ENCODE results near the gene CDH23. TPM values are rescaled to one million over a fixed set of nuclear protein-coding genes. Genes with fewer than 3 reads are reported as not detected.

Gene CDH23
- total and polyA plus RNA-seq, 9 of the 15 experiments (the other 6 are each of a cell fraction or from before 2014, with no cell fraction given): 0.18 to 1.2 (median 0.47) TPM

DNA sequence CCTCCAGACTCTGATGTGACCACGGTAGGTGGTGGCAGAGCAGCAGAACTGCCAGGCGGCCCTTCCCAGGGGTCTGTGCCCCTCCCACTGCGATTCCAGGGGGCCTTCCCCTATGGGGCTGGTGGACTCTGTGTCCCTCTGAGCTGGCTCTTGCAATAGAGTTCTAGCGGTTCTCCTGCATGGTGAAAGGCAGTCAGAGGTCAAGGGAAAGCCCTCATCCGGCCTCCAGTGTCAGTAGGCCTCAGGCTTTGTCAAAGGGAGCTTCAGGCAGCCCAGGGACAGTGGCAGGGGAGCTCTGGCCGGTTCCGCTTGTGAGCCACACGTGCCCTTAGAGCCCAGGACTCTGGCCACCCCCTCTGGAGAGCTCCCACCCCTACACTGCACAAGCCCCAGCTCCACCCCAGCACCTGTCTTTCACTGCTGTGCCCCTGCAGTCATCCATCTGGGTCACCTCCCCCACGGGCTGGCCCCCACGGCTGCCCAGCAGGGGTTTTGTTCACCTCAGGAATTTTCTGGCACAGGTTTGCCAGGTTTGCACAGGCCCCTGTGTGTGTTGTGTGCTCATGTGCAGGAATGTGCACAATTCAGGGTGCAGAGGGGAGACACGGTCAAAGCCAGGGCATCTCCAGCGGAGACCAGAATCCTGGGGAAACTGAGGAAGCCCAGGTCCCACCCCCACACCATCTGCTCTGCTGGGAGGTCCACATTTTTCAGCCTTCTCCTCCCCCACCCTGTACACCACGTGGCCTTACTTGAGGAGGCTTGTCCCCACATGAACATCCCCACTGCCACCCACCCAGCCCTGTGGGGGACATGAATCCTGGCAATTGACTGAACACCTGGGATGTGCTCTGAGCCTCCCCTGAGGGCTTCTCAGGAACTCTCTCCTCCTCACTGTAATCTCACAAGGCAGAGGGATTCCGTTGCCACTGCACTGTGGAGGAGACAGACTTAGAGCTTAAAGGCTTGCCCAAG is 299.1 kb downstream of the CDH23 start:
- Histone ChIP-seq H3K9me3 (replicated peaks; ENCODE audit: control insufficient read depth, insufficient read depth, low read depth, low read length) (peaks cover 3% of the 10 kb centered on the region; the same call in 1 of the 2 replicates), H3K4me3 (no peak overlapping the region), H3K27me3 (ENCODE audit: control insufficient read depth in 2 of 2, insufficient read depth in 2 of 2, low read length in 2 of 2) (no peaks in the 10 kb centered on the region), H3K9ac (ENCODE audit: insufficient read depth in 1 of 2, low read depth in 2 of 2, low read length in 2 of 2) (peak overlapping the region in 1 of 2 experiments; percentile 56; a peak in 2 of 4 replicates), H3K4me1 (replicated peaks in 1 of 2; ENCODE audit: control insufficient read depth in 2 of 2, insufficient read depth in 2 of 2, low read length in 2 of 2) (peaks cover 9 to 41% of the 10 kb centered on the region in 2 experiments), H3K27ac (ENCODE audit: extremely low read depth, low read depth, low read length) (no peak overlapping the region), H3K79me2 (ENCODE audit: control insufficient read depth, insufficient read depth, low read length) (no peaks in the 10 kb centered on the region), H2AFZ (ENCODE audit: low read depth, low read length) (peak overlapping the region; percentile 71), H4K20me1 (replicated peaks; ENCODE audit: control insufficient read depth, insufficient read depth, low read length) (no peaks in the 10 kb centered on the region), H3K4me2 (ENCODE audit: insufficient read depth, low read length) (no peak overlapping the region), H3K9me1 (ENCODE audit: control insufficient read depth, insufficient read depth, low read length) (no peaks in the 10 kb centered on the region), H3K36me3 (ENCODE audit: control insufficient read depth, insufficient read depth, low read length) (no peaks in the 10 kb centered on the region)
- CTCF ChIA-PET (ENCODE audit: low intra/inter-chr PET ratio): interaction anchor here (0.6 to 1.3 kb wide), 4 partner anchors 111 to 382 kb away, joined by 3 to 5 read pairs (median 4); no protein-coding TSS in a partner anchor
- intact Hi-C loops (cut with micrococcal nuclease) (loop anchor here (5.0 kb wide), 4 partner anchors 58 to 313 kb away; no protein-coding TSS in a partner anchor), in situ Hi-C loops (cut with MboI) (no loop called here)
- BruUV-seq (replicated peaks): no TSS peak
- POLR2A ChIA-PET: interaction anchor here (0.5 to 1.0 kb wide), 6 partner anchors 8 to 312 kb away, joined by 3 read pairs; no protein-coding TSS in a partner anchor
- ATAC-seq (no peak; the same call in 2 of the 3 replicates), FAIRE-seq (no peak), DNase-seq (ENCODE audit: extremely low read depth in 1 of 4, low spot score in 3 of 4) (peak in 2 of 4 experiments; percentile 45 to 51)
- no peak for TF ChIP-seq SMC3 (conservative IDR thresholded peaks at IDR 0.05; ENCODE audit: insufficient read depth, low read depth, low read length)
- TF ChIP-seq ZKSCAN3 (CRISPR knock-in tag; IDR thresholded peaks at IDR 0.05): no peak
- TF ChIP-seq SREBF1 (IDR thresholded peaks at IDR 0.05; ENCODE audit: borderline replicate concordance, low read depth, low read length): no peak
- TF ChIP-seq TEAD2 (tag; IDR thresholded peaks at IDR 0.05): no peak
- 0 out of 2 replicates have a peak, but pooled peaks have one; percentile 18 for TF ChIP-seq MAX (CRISPR knock-in tag; IDR thresholded peaks at IDR 0.05)
- no peak for TF ChIP-seq ZNF232 (CRISPR knock-in tag; IDR thresholded peaks at IDR 0.05)
- no peak for TF ChIP-seq MYBL2 (IDR thresholded peaks at IDR 0.05; ENCODE audit: low read depth)
- no peak for TF ChIP-seq MYBL2 (CRISPR knock-in tag; IDR thresholded peaks at IDR 0.05; ENCODE audit: borderline replicate concordance)
- no peak for TF ChIP-seq ARNT (IDR thresholded peaks at IDR 0.05)
- no peak for TF ChIP-seq ZC3H8 (IDR thresholded peaks at IDR 0.05)
- WGBS (ENCODE audit: insufficient coverage, low coverage, missing lambda C conversion rate): 52% methylated on average over 14 of the region's 14 CpGs
